ENCODE results near the gene SFXN2. TPM values are rescaled to one million over a fixed set of nuclear protein-coding genes. Genes with fewer than 3 reads are reported as not detected.

The SFXN2 gene
- polyA plus RNA-seq, 2 of the 4 experiments (the other 2 are of a cell fraction), result 5.6 to 7.4 TPM

- POLR2A ChIA-PET, result no interaction called here
- FAIRE-seq (no peak), DNase-seq (ENCODE audit: low read depth in 1 of 2, low spot score in 1 of 2) (peak; percentile 76 to 90), ATAC-seq (peak; percentile 97 to 99)
- no peaks in the 10 kb centered on the region for H3K4me1 ChIP-seq
- H3K4me3 ChIP-seq, result no peak overlapping the region
- 0 out of 6 replicates have a peak overlapping the region, but pooled peaks of 1 of the 2 experiments have one; percentile 49 for H3K27ac ChIP-seq
- H3K4me2 ChIP-seq, result no peak overlapping the region
- TF ChIP-seq MAZ (IDR thresholded peaks at IDR 0.05; ENCODE audit: borderline replicate concordance, low read depth, low read length) (no peak), PBX3 (IDR thresholded peaks at IDR 0.05) (no peak), CBX2 (IDR thresholded peaks at IDR 0.05; ENCODE audit: borderline replicate concordance, low read depth) (no peak), HOXB5 (CRISPR knock-in tag; IDR thresholded peaks at IDR 0.05) (no peak), CHD4 (IDR thresholded peaks at IDR 0.05; ENCODE audit: borderline replicate concordance) (no peak), FOXS1 (CRISPR knock-in tag; IDR thresholded peaks at IDR 0.05) (no peak), RAD21 (conservative IDR thresholded peaks at IDR 0.05 in 1 of 2, IDR thresholded peaks at IDR 0.05 in 1 of 2) (peak; percentile 85 to 93), SMC3 (IDR thresholded peaks at IDR 0.05) (peak; percentile 64), CTCF (IDR thresholded peaks at IDR 0.05) (peak; percentile 85), ESRRA (IDR thresholded peaks at IDR 0.05; ENCODE audit: borderline replicate concordance, low read length) (no peak), EP300 (IDR thresholded peaks at IDR 0.05) (no peak), ZNF302 (CRISPR knock-in tag; IDR thresholded peaks at IDR 0.05) (no peak), JUNB (IDR thresholded peaks at IDR 0.05) (no peak)
- TF ChIP-seq, protein P1, sequence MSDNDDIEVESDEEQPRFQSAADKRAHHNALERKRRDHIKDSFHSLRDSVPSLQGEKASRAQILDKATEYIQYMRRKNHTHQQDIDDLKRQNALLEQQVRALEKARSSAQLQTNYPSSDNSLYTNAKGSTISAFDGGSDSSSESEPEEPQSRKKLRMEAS (IDR thresholded peaks at IDR 0.05), result 0 out of 2 replicates have a peak, but pooled peaks have one; percentile 21
- H3K9me3 ChIP-seq, result no peaks in the 10 kb centered on the region
- 54% methylated on average over 27 of the region's 30 CpGs for WGBS (ENCODE audit: missing lambda C conversion rate)
- CTCF ChIA-PET, result interaction anchor here (1.0 to 2.8 kb wide), 11 partner anchors 11 to 335 kb away, joined by 3 to 13 read pairs (median 4); partner anchors contain the start of gene WBP1L
Observed at GRCh38 chr10:102729029-102730026, 14.9 kb downstream of the SFXN2 start.

DNA sequence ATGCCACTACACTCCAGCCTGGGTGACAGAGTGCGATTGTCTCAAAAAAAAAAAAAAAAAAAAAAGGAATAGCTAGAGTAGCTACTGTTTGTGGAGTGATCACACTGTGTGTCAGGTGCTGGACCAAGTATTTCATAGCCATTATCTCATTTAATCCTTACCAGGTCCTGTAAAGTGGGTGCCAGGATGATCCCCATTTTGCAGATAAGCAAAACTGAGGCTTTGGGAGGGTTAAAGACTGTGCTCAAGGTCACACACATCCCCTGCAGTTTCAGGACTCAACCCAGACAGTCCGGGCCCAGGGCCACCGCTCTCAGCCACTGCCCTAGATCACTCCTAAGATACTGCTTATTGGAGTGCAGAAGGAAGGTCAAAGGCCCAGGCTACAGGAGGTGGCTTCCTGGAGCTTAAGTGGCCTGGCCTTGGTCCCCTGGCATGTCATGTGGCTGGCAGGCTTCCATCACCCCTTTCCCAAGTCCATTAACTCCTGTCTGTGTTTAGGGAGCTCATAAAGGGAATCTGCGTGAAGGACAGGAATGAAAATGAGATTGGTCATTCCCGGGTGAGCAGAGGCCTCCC is 16.9 kb downstream of the SFXN2 start:
- Histone ChIP-seq H3K27ac (no peak overlapping the region), H3K4me2 (no peak overlapping the region), H3K4me1 (no peaks in the 10 kb centered on the region), H3K4me3 (no peak overlapping the region), H3K9me3 (no peaks in the 10 kb centered on the region)
- WGBS (ENCODE audit: missing lambda C conversion rate), result 78% methylated on average over 5 of the region's 5 CpGs
- FAIRE-seq (no peak), ATAC-seq (no peak), DNase-seq (ENCODE audit: low read depth in 1 of 2, low spot score in 1 of 2) (no peak)
- ChIA-PET CTCF (interaction anchor here (0.5 to 1.6 kb wide), 6 partner anchors 9 to 333 kb away, joined by 3 to 8 read pairs (median 4); no protein-coding TSS in a partner anchor), POLR2A (interaction anchor here (0.6 kb wide), 1 partner anchor 11 kb away, joined by 10 read pairs; no protein-coding TSS in a partner anchor)
- TF ChIP-seq POLR2AphosphoS2 (conservative IDR thresholded peaks at IDR 0.05; ENCODE audit: low read length) (no peak), ZNF302 (CRISPR knock-in tag; IDR thresholded peaks at IDR 0.05) (no peak), GATA3 (IDR thresholded peaks at IDR 0.05; ENCODE audit: borderline replicate concordance) (no peak), RFX5 (IDR thresholded peaks at IDR 0.05) (no peak), JUN (IDR thresholded peaks at IDR 0.05) (no peak), EHMT2 (IDR thresholded peaks at IDR 0.05; ENCODE audit: low read depth) (no peak), HDAC2 (IDR thresholded peaks at IDR 0.05) (no peak), HOXA7 (CRISPR knock-in tag; IDR thresholded peaks at IDR 0.05) (no peak), ZFP36 (IDR thresholded peaks at IDR 0.05; ENCODE audit: borderline replicate concordance, partially characterized antibody) (no peak), BHLHE40 (IDR thresholded peaks at IDR 0.05; ENCODE audit: low read depth, low read length) (no peak), NPAS2 (CRISPR knock-in tag; IDR thresholded peaks at IDR 0.05; ENCODE audit: borderline replicate concordance) (no peak), CBX2 (IDR thresholded peaks at IDR 0.05; ENCODE audit: borderline replicate concordance, low read depth) (no peak)
